K562 (cell line): ENCODE data around the gene GABPB1. TPM values are rescaled to one million over a fixed set of nuclear protein-coding genes. Genes with fewer than 3 reads are reported as not detected.

Experiments
- DIDO1 ChIP-seq: fragments of 450-650 bp; IDR thresholded peaks from 2 replicates; pipeline ENCODE4 v1.6.1; 2016; ENCODE audit warnings: low read depth, missing biosample characterization, missing genetic modification characterization
- HMG20B ChIP-seq: fragments of 250-450 bp; sonication (Bioruptor Pico); IDR thresholded peaks from 2 replicates; pipeline ENCODE4 v1.5.0; 2021; ENCODE audit warnings: mild to moderate bottlenecking
- LEF1 ChIP-seq: fragments of 450-650 bp; IDR thresholded peaks from 2 replicates; pipeline ENCODE4 v1.6.1; 2016; ENCODE audit warnings: mild to moderate bottlenecking
- MCM7 ChIP-seq, 2 experiments: fragments of 450-650 bp; IDR thresholded peaks; 2 replicates each; pipeline ENCODE4 v1.6.1; 2016 to 2018
- SOX6 ChIP-seq: fragments of 450-650 bp; IDR thresholded peaks from 2 replicates; pipeline ENCODE4 v1.6.1; 2014; ENCODE audit warnings: mild to moderate bottlenecking
- SUPT5H ChIP-seq: fragments of 450-650 bp; IDR thresholded peaks from 2 replicates; pipeline ENCODE4 v1.6.1; 2016
- ZNF57 ChIP-seq: fragments of 450-650 bp; formaldehyde crosslinking; IDR thresholded peaks from 2 replicates; pipeline ENCODE4 v1.4.0; 2020; ENCODE audit warnings: mild to moderate bottlenecking, moderate library complexity
- ZNF699 ChIP-seq: fragments of 250-450 bp; sonication (Bioruptor Pico); IDR thresholded peaks from 2 replicates; pipeline ENCODE4 v1.8.0; 2021; ENCODE audit warnings: mild to moderate bottlenecking, moderate library complexity; ENCODE audit not compliant: insufficient replicate concordance
- polyA plus RNA-seq, 8 experiments: library from polyadenylated mRNA; depleted of rRNA in 4 of 8; stranded (reverse) in 5 of 8; unstranded in 3 of 8; fragments of >200 nt; fragmentation: Nextera tagmentation in 2 of 8; fragmentation: Illumina TruSeq in 1 of 8; extraction: Ambion mirVana in 2 of 8; extraction: Trizol in 1 of 8; gene quantifications; 2 replicates each; pipeline versions ENCODE4 v1.2.1 to v1.2.3, GENCODE V29; 2011 to 2014; ENCODE audit warnings: inconsistent platforms in 1 of 8, missing spikeins in 1 of 8
- total RNA-seq, 7 experiments: library from RNA; depleted of rRNA in 6 of 7; stranded (reverse); fragments of >200 nt in 6 of 7; fragmentation: Illumina TruSeq in 2 of 7; extraction: Trizol in 2 of 7; gene quantifications; 2 replicates each; pipeline versions ENCODE4 v1.2.1 to v1.2.3, GENCODE V29; 2011 to 2021; ENCODE audit warnings: low replicate concordance in 1 of 7
- TF ChIP-seq, protein P1 (sequence below), 2 experiments: fragments of 150-350 bp in 1 of 2; IDR thresholded peaks; 2 replicates each; pipeline ENCODE4 v1.6.1; 2012 to 2016; ENCODE audit warnings: low read depth in 2 of 2, low read length in 2 of 2, mild to moderate bottlenecking in 1 of 2, moderate library complexity in 1 of 2
- TF ChIP-seq, protein P2 (sequence below): fragments of 250-450 bp; sonication (Bioruptor Pico); IDR thresholded peaks from 2 replicates; pipeline ENCODE4 v1.4.0; 2020
- TF ChIP-seq, protein P3 (sequence below): IDR thresholded peaks from 2 replicates; pipeline ENCODE4 v1.6.1; 2011; ENCODE audit not compliant: insufficient read length; ENCODE audit errors: extremely low read depth
- TF ChIP-seq, protein P4 (sequence below): sonication (generic); formaldehyde crosslinking; IDR thresholded peaks from 2 replicates; pipeline ENCODE4 v1.9.0; 2022; ENCODE audit warnings: mild to moderate bottlenecking, missing genetic modification reagents
- TF ChIP-seq, protein P5 (sequence below): fragments of 150-350 bp; IDR thresholded peaks from 2 replicates; pipeline ENCODE4 v1.6.1; 2014; ENCODE audit warnings: low read depth, mild to moderate bottlenecking, low read length, borderline replicate concordance

GABPB1 gene
- total and polyA plus RNA-seq, 9 of the 15 experiments (the other 6 are each of a cell fraction or from before 2014, with no cell fraction given): 11.8 to 42.3 (median 33.2) TPM

DNA sequence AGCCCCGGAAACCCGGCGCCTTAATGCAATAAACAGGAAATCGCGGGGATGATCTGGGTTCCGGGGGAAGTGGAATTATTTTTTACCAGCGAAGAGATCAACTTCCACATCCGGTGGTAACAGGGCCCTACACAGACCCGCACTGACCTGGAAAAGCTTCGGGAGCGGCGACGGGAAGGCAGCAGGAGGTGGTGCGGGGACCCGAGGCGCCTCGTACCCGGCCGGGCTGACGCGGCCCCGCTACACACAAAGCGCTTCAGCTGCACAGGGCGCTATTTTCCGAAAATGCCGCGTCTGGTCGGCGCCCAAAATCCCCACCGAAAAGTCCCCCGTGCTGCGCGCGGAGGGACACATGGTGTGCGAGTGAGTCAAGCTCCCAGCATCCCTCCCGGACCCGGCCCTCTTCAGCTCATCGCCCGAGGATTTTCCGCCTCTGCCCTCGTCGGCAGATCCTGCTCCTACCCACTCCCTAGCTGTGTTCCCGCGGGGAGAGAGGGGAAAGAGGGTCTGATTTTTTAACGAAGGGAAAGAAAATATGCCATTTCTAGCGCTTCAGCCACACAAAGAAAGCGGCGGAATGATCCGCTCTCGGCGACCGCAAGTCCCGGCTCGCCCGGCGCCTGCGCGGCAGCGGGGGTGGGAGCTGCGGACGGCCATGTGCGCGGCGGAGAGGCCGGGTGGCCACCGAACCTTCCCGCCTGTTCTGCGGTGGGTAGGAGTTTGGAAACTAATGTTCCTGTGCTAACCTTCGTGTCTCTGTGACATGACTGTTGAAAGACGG lies at the start of gene GABPB1 (continued):
- TF ChIP-seq, protein P1, sequence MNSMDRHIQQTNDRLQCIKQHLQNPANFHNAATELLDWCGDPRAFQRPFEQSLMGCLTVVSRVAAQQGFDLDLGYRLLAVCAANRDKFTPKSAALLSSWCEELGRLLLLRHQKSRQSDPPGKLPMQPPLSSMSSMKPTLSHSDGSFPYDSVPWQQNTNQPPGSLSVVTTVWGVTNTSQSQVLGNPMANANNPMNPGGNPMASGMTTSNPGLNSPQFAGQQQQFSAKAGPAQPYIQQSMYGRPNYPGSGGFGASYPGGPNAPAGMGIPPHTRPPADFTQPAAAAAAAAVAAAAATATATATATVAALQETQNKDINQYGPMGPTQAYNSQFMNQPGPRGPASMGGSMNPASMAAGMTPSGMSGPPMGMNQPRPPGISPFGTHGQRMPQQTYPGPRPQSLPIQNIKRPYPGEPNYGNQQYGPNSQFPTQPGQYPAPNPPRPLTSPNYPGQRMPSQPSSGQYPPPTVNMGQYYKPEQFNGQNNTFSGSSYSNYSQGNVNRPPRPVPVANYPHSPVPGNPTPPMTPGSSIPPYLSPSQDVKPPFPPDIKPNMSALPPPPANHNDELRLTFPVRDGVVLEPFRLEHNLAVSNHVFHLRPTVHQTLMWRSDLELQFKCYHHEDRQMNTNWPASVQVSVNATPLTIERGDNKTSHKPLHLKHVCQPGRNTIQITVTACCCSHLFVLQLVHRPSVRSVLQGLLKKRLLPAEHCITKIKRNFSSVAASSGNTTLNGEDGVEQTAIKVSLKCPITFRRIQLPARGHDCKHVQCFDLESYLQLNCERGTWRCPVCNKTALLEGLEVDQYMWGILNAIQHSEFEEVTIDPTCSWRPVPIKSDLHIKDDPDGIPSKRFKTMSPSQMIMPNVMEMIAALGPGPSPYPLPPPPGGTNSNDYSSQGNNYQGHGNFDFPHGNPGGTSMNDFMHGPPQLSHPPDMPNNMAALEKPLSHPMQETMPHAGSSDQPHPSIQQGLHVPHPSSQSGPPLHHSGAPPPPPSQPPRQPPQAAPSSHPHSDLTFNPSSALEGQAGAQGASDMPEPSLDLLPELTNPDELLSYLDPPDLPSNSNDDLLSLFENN (IDR thresholded peaks at IDR 0.05; ENCODE audit: low read depth in 2 of 2, low read length in 2 of 2): no peak
- no peak for TF ChIP-seq ZNF57 (CRISPR knock-in tag)
- TF ChIP-seq DIDO1 (tag): peak; percentile 82
- TF ChIP-seq SUPT5H: peak; percentile 90
- no peak for TF ChIP-seq ZNF699 (CRISPR knock-in tag)
- TF ChIP-seq, protein P2, sequence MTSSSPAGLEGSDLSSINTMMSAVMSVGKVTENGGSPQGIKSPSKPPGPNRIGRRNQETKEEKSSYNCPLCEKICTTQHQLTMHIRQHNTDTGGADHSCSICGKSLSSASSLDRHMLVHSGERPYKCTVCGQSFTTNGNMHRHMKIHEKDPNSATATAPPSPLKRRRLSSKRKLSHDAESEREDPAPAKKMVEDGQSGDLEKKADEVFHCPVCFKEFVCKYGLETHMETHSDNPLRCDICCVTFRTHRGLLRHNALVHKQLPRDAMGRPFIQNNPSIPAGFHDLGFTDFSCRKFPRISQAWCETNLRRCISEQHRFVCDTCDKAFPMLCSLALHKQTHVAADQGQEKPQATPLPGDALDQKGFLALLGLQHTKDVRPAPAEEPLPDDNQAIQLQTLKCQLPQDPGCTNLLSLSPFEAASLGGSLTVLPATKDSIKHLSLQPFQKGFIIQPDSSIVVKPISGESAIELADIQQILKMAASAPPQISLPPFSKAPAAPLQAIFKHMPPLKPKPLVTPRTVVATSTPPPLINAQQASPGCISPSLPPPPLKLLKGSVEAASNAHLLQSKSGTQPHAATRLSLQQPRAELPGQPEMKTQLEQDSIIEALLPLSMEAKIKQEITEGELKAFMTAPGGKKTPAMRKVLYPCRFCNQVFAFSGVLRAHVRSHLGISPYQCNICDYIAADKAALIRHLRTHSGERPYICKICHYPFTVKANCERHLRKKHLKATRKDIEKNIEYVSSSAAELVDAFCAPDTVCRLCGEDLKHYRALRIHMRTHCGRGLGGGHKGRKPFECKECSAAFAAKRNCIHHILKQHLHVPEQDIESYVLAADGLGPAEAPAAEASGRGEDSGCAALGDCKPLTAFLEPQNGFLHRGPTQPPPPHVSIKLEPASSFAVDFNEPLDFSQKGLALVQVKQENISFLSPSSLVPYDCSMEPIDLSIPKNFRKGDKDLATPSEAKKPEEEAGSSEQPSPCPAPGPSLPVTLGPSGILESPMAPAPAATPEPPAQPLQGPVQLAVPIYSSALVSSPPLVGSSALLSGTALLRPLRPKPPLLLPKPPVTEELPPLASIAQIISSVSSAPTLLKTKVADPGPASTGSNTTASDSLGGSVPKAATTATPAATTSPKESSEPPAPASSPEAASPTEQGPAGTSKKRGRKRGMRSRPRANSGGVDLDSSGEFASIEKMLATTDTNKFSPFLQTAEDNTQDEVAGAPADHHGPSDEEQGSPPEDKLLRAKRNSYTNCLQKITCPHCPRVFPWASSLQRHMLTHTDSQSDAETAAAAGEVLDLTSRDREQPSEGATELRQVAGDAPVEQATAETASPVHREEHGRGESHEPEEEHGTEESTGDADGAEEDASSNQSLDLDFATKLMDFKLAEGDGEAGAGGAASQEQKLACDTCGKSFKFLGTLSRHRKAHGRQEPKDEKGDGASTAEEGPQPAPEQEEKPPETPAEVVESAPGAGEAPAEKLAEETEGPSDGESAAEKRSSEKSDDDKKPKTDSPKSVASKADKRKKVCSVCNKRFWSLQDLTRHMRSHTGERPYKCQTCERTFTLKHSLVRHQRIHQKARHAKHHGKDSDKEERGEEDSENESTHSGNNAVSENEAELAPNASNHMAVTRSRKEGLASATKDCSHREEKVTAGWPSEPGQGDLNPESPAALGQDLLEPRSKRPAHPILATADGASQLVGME (CRISPR knock-in tag): peak; percentile 82; the same call in 1 of the 2 replicates
- TF ChIP-seq MCM7 (IDR thresholded peaks at IDR 0.05): no peak
- TF ChIP-seq, protein P3, sequence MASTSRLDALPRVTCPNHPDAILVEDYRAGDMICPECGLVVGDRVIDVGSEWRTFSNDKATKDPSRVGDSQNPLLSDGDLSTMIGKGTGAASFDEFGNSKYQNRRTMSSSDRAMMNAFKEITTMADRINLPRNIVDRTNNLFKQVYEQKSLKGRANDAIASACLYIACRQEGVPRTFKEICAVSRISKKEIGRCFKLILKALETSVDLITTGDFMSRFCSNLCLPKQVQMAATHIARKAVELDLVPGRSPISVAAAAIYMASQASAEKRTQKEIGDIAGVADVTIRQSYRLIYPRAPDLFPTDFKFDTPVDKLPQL: peak; percentile 64
- TF ChIP-seq, protein P4, sequence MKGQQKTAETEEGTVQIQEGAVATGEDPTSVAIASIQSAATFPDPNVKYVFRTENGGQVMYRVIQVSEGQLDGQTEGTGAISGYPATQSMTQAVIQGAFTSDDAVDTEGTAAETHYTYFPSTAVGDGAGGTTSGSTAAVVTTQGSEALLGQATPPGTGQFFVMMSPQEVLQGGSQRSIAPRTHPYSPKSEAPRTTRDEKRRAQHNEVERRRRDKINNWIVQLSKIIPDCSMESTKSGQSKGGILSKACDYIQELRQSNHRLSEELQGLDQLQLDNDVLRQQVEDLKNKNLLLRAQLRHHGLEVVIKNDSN (CRISPR knock-in tag): peak; percentile 23; the same call in 1 of the 2 replicates
- peak; percentile 54 for TF ChIP-seq HMG20B (CRISPR knock-in tag)
- peak; percentile 74 for TF ChIP-seq LEF1
- peak; percentile 52 for TF ChIP-seq SOX6
- TF ChIP-seq, protein P5, sequence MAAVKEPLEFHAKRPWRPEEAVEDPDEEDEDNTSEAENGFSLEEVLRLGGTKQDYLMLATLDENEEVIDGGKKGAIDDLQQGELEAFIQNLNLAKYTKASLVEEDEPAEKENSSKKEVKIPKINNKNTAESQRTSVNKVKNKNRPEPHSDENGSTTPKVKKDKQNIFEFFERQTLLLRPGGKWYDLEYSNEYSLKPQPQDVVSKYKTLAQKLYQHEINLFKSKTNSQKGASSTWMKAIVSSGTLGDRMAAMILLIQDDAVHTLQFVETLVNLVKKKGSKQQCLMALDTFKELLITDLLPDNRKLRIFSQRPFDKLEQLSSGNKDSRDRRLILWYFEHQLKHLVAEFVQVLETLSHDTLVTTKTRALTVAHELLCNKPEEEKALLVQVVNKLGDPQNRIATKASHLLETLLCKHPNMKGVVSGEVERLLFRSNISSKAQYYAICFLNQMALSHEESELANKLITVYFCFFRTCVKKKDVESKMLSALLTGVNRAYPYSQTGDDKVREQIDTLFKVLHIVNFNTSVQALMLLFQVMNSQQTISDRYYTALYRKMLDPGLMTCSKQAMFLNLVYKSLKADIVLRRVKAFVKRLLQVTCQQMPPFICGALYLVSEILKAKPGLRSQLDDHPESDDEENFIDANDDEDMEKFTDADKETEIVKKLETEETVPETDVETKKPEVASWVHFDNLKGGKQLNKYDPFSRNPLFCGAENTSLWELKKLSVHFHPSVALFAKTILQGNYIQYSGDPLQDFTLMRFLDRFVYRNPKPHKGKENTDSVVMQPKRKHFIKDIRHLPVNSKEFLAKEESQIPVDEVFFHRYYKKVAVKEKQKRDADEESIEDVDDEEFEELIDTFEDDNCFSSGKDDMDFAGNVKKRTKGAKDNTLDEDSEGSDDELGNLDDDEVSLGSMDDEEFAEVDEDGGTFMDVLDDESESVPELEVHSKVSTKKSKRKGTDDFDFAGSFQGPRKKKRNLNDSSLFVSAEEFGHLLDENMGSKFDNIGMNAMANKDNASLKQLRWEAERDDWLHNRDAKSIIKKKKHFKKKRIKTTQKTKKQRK: no peak
